Measurements from ENCODE around the gene TXNDC11.
"Not testable (repeated sequence)": the region's sequence is repeated elsewhere in the genome, so short reads cannot be mapped to it uniquely, and the experiment has no call there.

The TXNDC11 gene

DNA sequence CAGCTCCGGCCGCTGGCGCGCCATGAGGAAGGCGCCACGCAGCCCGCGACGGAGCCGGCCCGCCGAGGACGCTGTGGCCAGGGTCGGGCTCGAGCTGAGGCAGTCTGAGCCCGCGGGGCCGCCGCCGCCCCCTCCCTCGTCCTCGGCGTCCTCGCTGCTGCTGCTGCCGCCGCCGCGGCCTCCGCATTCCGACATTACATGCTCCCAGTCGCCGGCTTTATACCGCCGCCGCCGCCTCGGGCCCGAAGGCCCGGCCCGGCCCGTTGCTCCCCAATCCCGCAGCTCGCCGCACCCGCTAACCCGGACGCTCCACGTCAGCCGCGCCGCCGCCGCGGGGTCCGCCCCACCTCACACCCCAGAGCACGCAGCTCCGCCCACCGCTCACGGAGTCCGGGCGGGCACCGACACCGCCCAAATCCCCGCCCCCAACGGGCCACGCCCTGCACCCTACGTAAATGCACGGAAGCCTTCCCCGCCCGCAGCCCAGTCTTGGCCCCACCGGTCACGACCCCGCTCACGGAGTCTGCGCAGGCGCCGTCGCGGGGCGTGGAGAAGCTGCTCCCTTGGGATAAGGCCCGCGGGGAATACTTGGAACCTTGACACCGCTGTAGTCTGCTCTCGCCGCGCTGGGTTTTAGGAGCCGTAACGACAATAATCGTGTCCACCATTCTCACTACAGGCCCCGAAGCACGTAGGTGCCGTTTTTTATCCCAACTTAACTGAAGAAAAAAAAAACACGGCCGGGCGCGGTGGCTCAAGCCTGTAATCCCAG lies at the start of gene TXNDC11:
TSS of gene TXNDC11 (minus strand) at position 322 of the 772 bp plus-strand sequence. CDS start at position 195, 127 bp downstream.
- DNase-seq (ENCODE audit: low read depth in 2 of 2, low spot score in 1 of 2): peak; percentile 98 to 99

- DNase-seq (ENCODE audit: low read depth in 2 of 2, low spot score in 1 of 2): no peak
Measured at GRCh38 chr16:11791144-11791828, 48.6 kb upstream of the TXNDC11 start.

DNA sequence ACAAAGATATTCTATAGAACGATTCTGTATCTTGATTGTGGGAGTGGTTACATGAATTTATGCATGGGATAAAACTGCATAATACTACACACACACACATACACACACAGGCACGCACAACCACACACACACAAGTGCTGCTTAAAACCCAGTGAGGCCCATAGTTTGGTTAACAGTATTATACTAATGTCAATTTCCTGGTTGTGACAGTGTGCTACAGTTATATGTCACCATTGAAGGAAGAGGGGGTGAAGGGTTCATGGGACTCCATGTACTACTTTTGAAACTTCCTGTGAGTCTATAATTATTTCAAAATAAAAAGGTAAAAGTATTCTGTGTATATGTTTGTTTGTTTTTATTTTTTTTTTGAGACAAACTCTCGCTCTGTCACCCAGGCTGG lies 46.3 kb upstream of the TXNDC11 start:
- DNase-seq (ENCODE audit: low read depth in 2 of 2, low spot score in 1 of 2): no peak

- not testable (repeated sequence) for DNase-seq (ENCODE audit: low read depth in 2 of 2, low spot score in 1 of 2)
Measured at GRCh38 chr16:11784980-11785599, 42.4 kb upstream of the TXNDC11 start.

- DNase-seq (ENCODE audit: low read depth in 2 of 2, low spot score in 1 of 2): not testable (repeated sequence)
Measured at GRCh38 chr16:11784381-11784780, 41.7 kb upstream of the TXNDC11 start.

DNA sequence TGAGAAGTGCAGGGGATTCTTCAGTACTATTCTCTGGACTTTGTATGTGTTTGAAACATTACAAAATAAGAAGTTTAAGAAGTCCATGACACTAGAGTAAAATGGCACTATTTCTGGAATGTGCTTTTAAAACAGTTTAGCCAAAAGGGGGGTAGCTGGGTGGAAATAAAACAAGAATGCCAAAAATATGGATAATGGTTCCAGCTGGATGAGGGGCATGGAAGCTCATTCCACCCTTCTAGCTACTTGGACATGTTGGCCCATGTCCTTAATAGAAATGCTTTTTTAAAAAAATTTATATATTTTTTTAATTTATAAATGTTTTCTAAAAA lies 41.3 kb upstream of the TXNDC11 start:
- no peak for DNase-seq (ENCODE audit: low read depth in 2 of 2, low spot score in 1 of 2)

- no peak for DNase-seq (ENCODE audit: low read depth in 2 of 2, low spot score in 1 of 2)
Measured at GRCh38 chr16:11783319-11784037, 40.8 kb upstream of the TXNDC11 start.

DNA sequence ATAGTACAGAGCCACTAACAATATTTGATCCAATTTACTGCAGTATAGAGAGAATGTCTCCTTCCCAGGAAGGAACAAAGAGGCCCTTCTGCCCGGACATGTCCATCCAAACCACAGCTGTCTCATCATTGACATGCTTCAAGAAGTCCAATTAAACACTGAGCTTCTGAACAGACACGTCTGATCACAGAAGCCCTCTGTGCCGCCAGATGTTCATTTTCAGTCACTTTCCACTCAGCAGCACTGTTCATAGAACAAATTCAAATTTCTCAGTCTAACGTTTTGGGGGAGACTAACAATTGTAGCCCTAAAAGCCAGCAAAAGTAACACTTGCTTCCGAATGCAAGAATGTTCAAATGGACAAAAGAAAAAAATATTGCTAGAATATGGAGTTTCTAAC lies 39.1 kb upstream of the TXNDC11 start:
- DNase-seq (ENCODE audit: low read depth in 2 of 2, low spot score in 1 of 2): no peak

GRCh38 chr16:11780991-11781680 lies 38.5 kb upstream of the TXNDC11 start:
- no peak for DNase-seq (ENCODE audit: low read depth in 2 of 2, low spot score in 1 of 2)

- no peak for DNase-seq (ENCODE audit: low read depth in 2 of 2, low spot score in 1 of 2)
Measured at GRCh38 chr16:11779074-11779473, 36.4 kb upstream of the TXNDC11 start.

GRCh38 chr16:11774065-11774626 lies 31.5 kb upstream of the TXNDC11 start:
- no peak for DNase-seq (ENCODE audit: low read depth in 2 of 2, low spot score in 1 of 2)

DNA sequence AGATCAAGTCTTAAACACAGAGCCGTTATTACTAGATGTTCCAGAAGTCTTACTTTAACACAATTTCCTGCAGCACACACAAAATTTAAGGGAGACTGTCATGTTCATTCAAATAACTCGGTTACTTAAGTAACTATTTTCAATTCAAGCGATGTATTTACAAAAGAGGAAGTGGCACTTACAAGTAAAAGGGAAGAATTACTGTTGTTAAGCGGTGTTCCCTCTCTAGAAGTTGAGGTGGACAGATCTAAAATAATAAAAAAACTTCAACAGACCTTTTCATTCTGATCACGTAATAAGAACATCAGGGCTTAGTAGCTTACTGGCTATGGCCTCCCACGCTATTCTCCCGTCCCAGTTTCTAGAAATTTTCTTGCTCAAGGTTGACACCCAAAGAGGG lies 26.2 kb upstream of the TXNDC11 start:
- no peak for DNase-seq (ENCODE audit: low read depth in 2 of 2, low spot score in 1 of 2)

DNA sequence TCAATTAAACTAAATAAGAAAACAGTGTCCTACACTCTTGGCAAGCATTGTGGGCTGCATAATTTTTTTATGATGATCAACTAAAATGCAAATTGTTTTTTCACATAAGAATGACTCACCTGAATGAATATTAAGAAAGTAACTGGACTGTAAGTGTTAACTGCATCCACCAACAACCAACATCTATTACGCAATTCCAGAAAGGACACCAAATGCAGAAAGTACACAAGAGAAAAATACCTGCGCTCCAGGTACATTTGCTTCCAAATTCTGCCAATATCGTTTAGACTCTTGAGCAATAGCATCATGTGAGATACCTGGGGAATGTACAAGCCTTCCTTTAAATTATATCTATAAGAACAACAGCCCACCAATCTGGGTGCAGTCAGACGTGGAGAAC lies 19.8 kb upstream of the TXNDC11 start:
- DNase-seq (ENCODE audit: low read depth in 2 of 2, low spot score in 1 of 2): no peak

DNA sequence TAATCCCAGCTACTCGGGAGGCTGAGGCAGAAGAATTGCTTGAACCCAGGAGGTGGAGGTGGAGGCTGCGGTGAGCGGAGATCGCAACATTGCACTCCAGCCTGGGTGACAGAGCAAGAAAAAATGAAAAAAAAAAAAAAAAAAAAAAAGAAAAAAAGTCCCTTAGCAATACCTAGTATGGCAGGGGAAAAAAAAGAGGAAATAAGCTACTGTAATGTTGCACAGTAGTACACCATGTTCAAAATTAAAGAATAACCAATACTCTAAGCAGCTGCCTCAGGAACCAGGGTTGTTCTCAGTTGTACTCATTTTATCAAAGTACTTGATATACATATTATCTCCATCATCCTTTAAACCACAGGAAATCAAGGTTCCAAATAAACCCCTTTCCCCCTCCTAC lies 17.3 kb upstream of the TXNDC11 start:
- no peak for DNase-seq (ENCODE audit: low read depth in 2 of 2, low spot score in 1 of 2)

DNA sequence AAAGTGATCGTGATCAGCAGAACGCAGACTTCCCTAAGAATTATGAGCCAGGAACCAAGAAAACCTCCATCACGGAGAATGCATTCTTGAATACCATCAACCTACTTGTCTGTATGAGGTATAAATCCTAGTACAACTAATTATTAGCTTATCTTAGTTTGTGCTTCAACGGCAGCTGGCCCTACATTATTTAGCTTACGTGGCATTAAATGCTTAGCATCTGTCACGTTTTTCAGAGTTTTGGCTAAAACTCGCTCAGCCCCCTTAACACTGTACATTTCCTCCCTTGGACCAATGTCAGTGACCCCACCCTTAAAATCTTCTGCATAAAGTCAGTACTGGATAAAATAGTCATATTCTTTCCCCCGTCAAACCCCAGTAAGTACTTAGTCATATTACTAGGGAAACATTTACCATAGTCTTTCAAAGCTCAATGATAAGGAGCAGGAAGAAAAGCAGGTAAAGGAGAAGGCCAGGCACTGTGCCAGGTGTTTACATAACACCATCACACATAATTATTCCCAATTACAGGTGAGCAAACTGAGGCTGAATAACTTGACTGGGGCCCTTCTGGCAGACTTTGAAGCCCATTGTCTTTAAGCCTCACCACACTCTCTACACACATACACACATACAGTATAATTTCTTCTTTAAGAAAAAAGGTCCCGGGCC lies 16.6 kb upstream of the TXNDC11 start:
- DNase-seq (ENCODE audit: low read depth in 2 of 2, low spot score in 1 of 2): no peak

- no peak for DNase-seq (ENCODE audit: low read depth in 2 of 2, low spot score in 1 of 2)
Measured at GRCh38 chr16:11757671-11758545, 15.3 kb upstream of the TXNDC11 start.

- no peak for DNase-seq (ENCODE audit: low read depth in 2 of 2, low spot score in 1 of 2)
Measured at GRCh38 chr16:11756248-11756647, 13.6 kb upstream of the TXNDC11 start.

- DNase-seq (ENCODE audit: low read depth in 2 of 2, low spot score in 1 of 2): no peak
Measured at GRCh38 chr16:11755022-11755760, 12.5 kb upstream of the TXNDC11 start.

DNA sequence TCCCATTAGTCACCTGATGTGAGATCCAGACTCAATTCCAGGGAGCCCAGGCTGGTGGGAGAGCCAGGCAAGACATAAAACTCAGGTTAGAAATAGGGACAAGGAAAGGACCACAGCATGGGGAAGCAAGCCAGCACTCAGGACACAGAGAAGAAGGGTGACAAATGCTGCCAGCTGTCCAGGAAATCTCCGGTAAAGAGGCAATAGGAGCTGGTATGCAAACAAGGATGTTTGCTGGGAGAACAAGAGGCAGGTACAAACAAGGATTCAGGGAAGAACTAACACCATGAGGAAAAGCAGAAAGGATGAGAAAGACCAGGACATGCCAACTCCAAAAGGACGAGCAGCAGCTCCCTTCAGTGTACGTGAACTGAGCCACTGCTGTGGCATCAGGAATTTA lies 10.2 kb upstream of the TXNDC11 start:
- no peak for DNase-seq (ENCODE audit: low read depth in 2 of 2, low spot score in 1 of 2)
